HFF-Myc (cell line): ENCODE results near the gene IGFLR1.

Experiments
- DNase-seq: peaks from one replicate; pipeline ENCODE4 v3.0.0-alpha.2; 2011; ENCODE audit warnings: low read depth; ENCODE audit errors: extremely low read depth
- H3K4me3 ChIP-seq: replicated peaks from 2 replicates; pipeline ENCODE4 v1.5.1; 2011; ENCODE audit warnings: low read depth, mild to moderate bottlenecking, control low read depth, low read length
- CTCF ChIP-seq: IDR thresholded peaks from 2 replicates; pipeline ENCODE4 v1.5.1; 2012; ENCODE audit warnings: mild to moderate bottlenecking, low read depth, low read length, control low read depth; ENCODE audit errors: missing control alignments

IGFLR1 gene

GRCh38 chr19:35783469-35784434 lies 41.5 kb upstream of the IGFLR1 start:
- no peak overlapping the region for H3K4me3 ChIP-seq
- DNase-seq, result no peak
- TF ChIP-seq CTCF, result no peak

DNA sequence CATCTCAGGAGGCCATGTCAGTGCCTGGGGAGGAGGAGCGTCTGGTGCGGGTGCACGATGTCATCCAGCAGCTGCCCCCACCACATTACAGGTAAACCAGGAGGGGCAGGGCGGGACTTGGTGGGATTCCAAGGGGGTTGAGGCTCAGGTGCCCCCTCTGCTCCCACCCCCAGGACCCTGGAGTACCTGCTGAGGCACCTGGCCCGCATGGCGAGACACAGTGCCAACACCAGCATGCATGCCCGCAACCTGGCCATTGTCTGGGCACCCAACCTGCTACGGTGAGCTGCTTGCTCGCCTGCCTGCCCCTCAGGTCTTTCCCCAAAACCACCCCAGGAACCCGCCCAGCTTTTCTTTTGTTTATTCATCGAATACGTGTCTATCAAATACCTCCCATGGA lies 40.3 kb upstream of the IGFLR1 start:
- no peak for TF ChIP-seq CTCF
- DNase-seq, result no peak
- no peak overlapping the region for H3K4me3 ChIP-seq

- no peak for TF ChIP-seq CTCF
- H3K4me3 ChIP-seq, result no peak overlapping the region
- no peak for DNase-seq
Observed at GRCh38 chr19:35781650-35782049, 39.4 kb upstream of the IGFLR1 start.

DNA sequence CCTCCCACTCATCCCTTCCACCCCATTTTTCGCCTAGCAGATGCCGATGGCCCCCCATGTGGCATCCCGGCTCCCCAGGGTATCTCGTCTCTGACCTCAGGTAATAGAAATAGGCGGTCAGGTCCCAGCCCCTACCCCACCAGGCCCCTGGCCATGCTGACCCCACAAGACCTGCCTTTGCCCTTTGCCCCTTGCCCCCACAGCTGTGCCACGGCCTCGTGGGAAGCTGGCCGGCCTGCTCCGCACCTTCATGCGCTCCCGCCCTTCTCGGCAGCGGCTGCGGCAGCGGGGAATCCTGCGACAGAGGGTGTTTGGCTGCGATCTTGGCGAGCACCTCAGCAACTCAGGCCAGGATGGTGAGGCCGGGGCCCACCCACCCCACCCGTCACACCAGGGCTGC lies 38.5 kb upstream of the IGFLR1 start:
- TF ChIP-seq CTCF, result no peak
- DNase-seq, result no peak

GRCh38 chr19:35780058-35780457 lies 37.8 kb upstream of the IGFLR1 start:
- no peak overlapping the region for H3K4me3 ChIP-seq
- DNase-seq, result no peak
- no peak for TF ChIP-seq CTCF

More for the DNA sequence above, 38.5 kb upstream of the IGFLR1 start:
- no peak overlapping the region for H3K4me3 ChIP-seq

- H3K4me3 ChIP-seq, result no peak overlapping the region
- no peak for TF ChIP-seq CTCF
- no peak for DNase-seq
Observed at GRCh38 chr19:35779033-35779432, 36.8 kb upstream of the IGFLR1 start.
